ENCODE data around the gene CYTH3.

- TF ChIP-seq EGR1 (IDR thresholded peaks at IDR 0.05), result no peak
- no peak for TF ChIP-seq CEBPB (IDR thresholded peaks at IDR 0.05)
- no peak for TF ChIP-seq YY1 (IDR thresholded peaks at IDR 0.05; ENCODE audit: low read depth)
- TF ChIP-seq USF1 (IDR thresholded peaks at IDR 0.05), result no peak
- TF ChIP-seq EP300 (IDR thresholded peaks at IDR 0.05; ENCODE audit: borderline replicate concordance), result no peak
- no peak for TF ChIP-seq REST (IDR thresholded peaks at IDR 0.05; ENCODE audit: low read depth)
- no peak for TF ChIP-seq MAX (IDR thresholded peaks at IDR 0.05)
- TF ChIP-seq TEAD4 (IDR thresholded peaks at IDR 0.05), result no peak
- no peak for TF ChIP-seq TAF1 (IDR thresholded peaks at IDR 0.05; ENCODE audit: low read depth)
- no peak for TF ChIP-seq CREB1 (IDR thresholded peaks at IDR 0.05; ENCODE audit: low read depth)
These were observed 125.8 kb downstream of the CYTH3 start for GRCh38 chr7:6146666-6147065.

All from Ishikawa (cell line).